AG10803 (cell line): Measurements from ENCODE around the gene ARFIP2.
A peak's percentile ranks its signal among the peaks of the same experiment; 100 is the strongest.

Source experiments
- DNase-seq: peaks from one replicate; pipeline ENCODE4 v3.0.0; 2010; ENCODE audit warnings: low read depth
- H3K4me3 ChIP-seq: 2 replicates; pipeline ENCODE4 v1.5.1; 2011; ENCODE audit warnings: mild to moderate bottlenecking, low read length, control low read depth
- CTCF ChIP-seq: conservative IDR thresholded peaks from 2 replicates; pipeline ENCODE4 v1.5.1; 2011; ENCODE audit warnings: mild to moderate bottlenecking, low read length, control low read depth, inconsistent platforms

Gene ARFIP2

DNA sequence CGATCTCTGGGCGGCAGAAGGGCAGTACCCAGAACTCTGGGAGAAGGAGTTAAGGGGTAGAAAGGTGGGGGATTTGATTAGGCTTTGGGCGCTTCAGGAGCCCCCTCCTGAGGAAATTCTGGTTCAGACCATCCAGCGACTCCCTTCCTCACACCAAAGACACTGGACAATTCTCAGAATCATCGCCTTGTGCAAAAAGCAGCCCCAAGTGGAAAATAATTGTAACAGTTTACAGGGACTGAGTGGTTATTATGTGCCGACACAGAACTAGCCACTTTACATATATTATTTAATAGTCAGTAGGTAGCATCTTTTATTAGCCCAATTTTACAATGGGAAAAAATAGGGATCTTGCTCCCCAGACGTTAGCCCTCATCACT is 6.7 kb downstream of the ARFIP2 start:
- DNase-seq: no peak
- H3K4me3 ChIP-seq: peak overlapping the region; percentile 72
- no peak for TF ChIP-seq CTCF

- peak; percentile 87 for DNase-seq
- H3K4me3 ChIP-seq: peak within 1 kb of the TSS; percentile 90
- peak; percentile 51 for TF ChIP-seq CTCF
Observed at GRCh38 chr11:6473451-6474412, 7.4 kb downstream of the ARFIP2 start, which contains the start of gene TRIM3. Gene TRIM3 (minus strand): TSS chr11:6473941. CDS start chr11:6465695, 8,246 bp downstream.

DNA sequence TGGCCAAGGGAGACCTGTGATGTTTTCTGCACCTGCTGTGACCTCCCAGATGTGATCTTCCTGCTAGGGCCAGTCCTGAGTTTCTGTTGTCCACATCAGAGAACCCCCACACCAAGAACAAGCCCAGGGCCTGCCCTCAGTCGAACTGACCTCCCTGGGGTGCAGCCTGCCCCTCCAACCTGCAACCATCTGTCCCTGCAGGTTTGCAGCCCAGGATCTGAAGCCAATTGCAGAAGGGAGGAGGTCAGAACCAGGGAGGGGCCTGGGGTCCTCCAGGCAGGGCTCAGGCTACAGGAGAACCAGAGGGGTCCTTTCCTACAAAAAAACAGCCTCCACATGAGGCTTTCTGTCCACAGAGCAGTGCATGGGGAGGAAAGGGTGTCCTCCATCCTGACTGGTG is 8.2 kb downstream of the ARFIP2 start:
- no peak for DNase-seq
- peak overlapping the region; percentile 90 for H3K4me3 ChIP-seq

GRCh38 chr11:6469599-6469998 is 11.5 kb downstream of the ARFIP2 start:
- DNase-seq: no peak
- no peak overlapping the region for H3K4me3 ChIP-seq
- no peak for TF ChIP-seq CTCF

More for the DNA sequence above, 8.2 kb downstream of the ARFIP2 start:
- TF ChIP-seq CTCF: no peak

GRCh38 chr11:6468712-6469495 is 12.2 kb downstream of the ARFIP2 start:
- H3K4me3 ChIP-seq: no peak overlapping the region
- DNase-seq: peak; percentile 51
- TF ChIP-seq CTCF: no peak

- TF ChIP-seq CTCF: no peak
- DNase-seq: no peak
- H3K4me3 ChIP-seq: no peak overlapping the region
Observed at GRCh38 chr11:6459099-6459450, 22.1 kb downstream of the ARFIP2 start.
